ENCODE measurements around the gene ARID5B. TPM values are rescaled to one million over a fixed set of nuclear protein-coding genes. Genes with fewer than 3 reads are reported as not detected.

Gene ARID5B
- total and polyA plus RNA-seq, 2 experiments from 2014 or later, result 1.3 to 1.6 TPM

GRCh38 chr10:62011558-62011957 lies 110.1 kb downstream of the ARID5B start (continued):
- TF ChIP-seq CREB1 (CRISPR knock-in tag; IDR thresholded peaks at IDR 0.05; ENCODE audit: low read depth) (no peak), POLR2AphosphoS5 (IDR thresholded peaks at IDR 0.05; ENCODE audit: low read depth) (no peak), ZNF114 (CRISPR knock-in tag; IDR thresholded peaks at IDR 0.05) (no peak), EZH2 (IDR thresholded peaks at IDR 0.05; ENCODE audit: low read depth, unreplicated experiment) (no peak), ZNF331 (CRISPR knock-in tag; IDR thresholded peaks at IDR 0.05; ENCODE audit: low read depth) (no peak), ETS1 (IDR thresholded peaks at IDR 0.05) (no peak), JUNB (IDR thresholded peaks at IDR 0.05; ENCODE audit: unreplicated experiment) (no peak), EZH2phosphoT487 (IDR thresholded peaks at IDR 0.05; ENCODE audit: unreplicated experiment) (no peak), REST (IDR thresholded peaks at IDR 0.05; ENCODE audit: unreplicated experiment) (no peak), NANOG (IDR thresholded peaks at IDR 0.05; ENCODE audit: borderline replicate concordance) (no peak)

GRCh38 chr10:62012318-62012717 lies 110.8 kb downstream of the ARID5B start:
- Histone ChIP-seq H4K20me1 (replicated peaks; ENCODE audit: insufficient read depth) (no peaks in the 10 kb centered on the region), H3K4me3 (no peak overlapping the region), H3F3A (replicated peaks; ENCODE audit: low read depth) (no peaks in the 10 kb centered on the region), H3K79me2 (replicated peaks; ENCODE audit: insufficient read depth) (no peaks in the 10 kb centered on the region), H3K27ac (ENCODE audit: low read depth) (no peak overlapping the region), H3K27me3 (ENCODE audit: insufficient read depth) (no peaks in the 10 kb centered on the region), H3K36me3 (ENCODE audit: insufficient read depth) (no peaks in the 10 kb centered on the region), H3K4me2 (no peak overlapping the region), H3K9me2 (ENCODE audit: insufficient read depth) (no peaks in the 10 kb centered on the region), H3K4me1 (ENCODE audit: insufficient read depth) (no peaks in the 10 kb centered on the region), H2AFZ (no peak overlapping the region)
- ATAC-seq (no peak), DNase-seq (ENCODE audit: low spot score) (no peak)
- Mint-ChIP-seq H3K4me1 (no peaks in the 10 kb centered on the region), H3K27me3 (ENCODE audit: insufficient read depth, low read depth, poor library complexity) (no peaks in the 10 kb centered on the region), H3K27ac (no peak overlapping the region), H3K9me3 (no peaks in the 10 kb centered on the region), H3K36me3 (ENCODE audit: low read depth) (no peaks in the 10 kb centered on the region), H3K4me3 (no peak overlapping the region)
- TF ChIP-seq STAT1 (IDR thresholded peaks at IDR 0.05; ENCODE audit: unreplicated experiment), result no peak
- no peak for TF ChIP-seq CTCF (conservative IDR thresholded peaks at IDR 0.05; ENCODE audit: low read depth in 2 of 2)
- TF ChIP-seq EZH2 (IDR thresholded peaks at IDR 0.05; ENCODE audit: low read depth, unreplicated experiment), result no peak
- TF ChIP-seq EZH2phosphoT487 (IDR thresholded peaks at IDR 0.05; ENCODE audit: unreplicated experiment), result no peak
- TF ChIP-seq ZNF114 (CRISPR knock-in tag; IDR thresholded peaks at IDR 0.05), result no peak
- no peak for TF ChIP-seq NANOG (IDR thresholded peaks at IDR 0.05; ENCODE audit: borderline replicate concordance)
- no peak for TF ChIP-seq ETS1 (IDR thresholded peaks at IDR 0.05)

Data from GM23338 (cell line).